ENCODE measurements around the gene USP14. TPM values are rescaled to one million over a fixed set of nuclear protein-coding genes. Genes with fewer than 3 reads are reported as not detected.

USP14 gene
- total RNA-seq, 1 experiment from 2014 or later = 95.2 TPM

GRCh38 chr18:191725-192124, 33.4 kb downstream of the USP14 start:
- Histone ChIP-seq H3K9me3 (no peaks in the 10 kb centered on the region), H3K36me3 (ENCODE audit: control insufficient read depth, insufficient read depth, low read length) (no peaks in the 10 kb centered on the region; the same call in 1 of the 2 replicates), H3K4me1 (peaks cover 10% of the 10 kb centered on the region; the same call in 1 of the 2 replicates), H3K27me3 (replicated peaks; ENCODE audit: control insufficient read depth, insufficient read depth, low read length) (no peaks in the 10 kb centered on the region), H3K4me3 (ENCODE audit: low read depth, low read length) (no peak overlapping the region)
- no peaks in the 10 kb centered on the region for H3K27me3 Mint-ChIP-seq (ENCODE audit: insufficient read depth, unreplicated experiment)
- intact Hi-C loops (cut with micrococcal nuclease; ENCODE audit: unreplicated experiment) = no loop called here
- no peaks in the 10 kb centered on the region for H3K9me3 Mint-ChIP-seq (ENCODE audit: unreplicated experiment)
- H3K27ac Mint-ChIP-seq (ENCODE audit: unreplicated experiment) = no peak overlapping the region
- BruUV-seq (replicated peaks) = no TSS peak
- H3K36me3 Mint-ChIP-seq (ENCODE audit: insufficient read depth, unreplicated experiment) = peaks cover 41% of the 10 kb centered on the region
- no peak for TF ChIP-seq CTCF (IDR thresholded peaks at IDR 0.05; ENCODE audit: insufficient read depth in 1 of 2, low read depth in 1 of 2, low read length in 1 of 2, severe bottlenecking in 1 of 2, unreplicated experiment in 1 of 2)
- H3K4me1 Mint-ChIP-seq (ENCODE audit: low read depth, unreplicated experiment) = peaks cover 25% of the 10 kb centered on the region
- H3K4me3 Mint-ChIP-seq (ENCODE audit: unreplicated experiment) = no peak overlapping the region
- POLR2A ChIA-PET = no interaction called here
- CTCF ChIA-PET = no interaction called here
- DNase-seq = no peak

- intact Hi-C loops (cut with micrococcal nuclease; ENCODE audit: unreplicated experiment) = no loop called here
- H3K4me3 Mint-ChIP-seq (ENCODE audit: unreplicated experiment) = no peak overlapping the region
- Histone ChIP-seq H3K27me3 (replicated peaks; ENCODE audit: control insufficient read depth, insufficient read depth, low read length) (no peaks in the 10 kb centered on the region), H3K9me3 (no peaks in the 10 kb centered on the region), H3K4me3 (ENCODE audit: low read depth, low read length) (no peak overlapping the region), H3K4me1 (peaks cover 10% of the 10 kb centered on the region; the same call in 1 of the 2 replicates), H3K36me3 (ENCODE audit: control insufficient read depth, insufficient read depth, low read length) (no peaks in the 10 kb centered on the region; the same call in 1 of the 2 replicates)
- peaks cover 39% of the 10 kb centered on the region for H3K36me3 Mint-ChIP-seq (ENCODE audit: insufficient read depth, unreplicated experiment)
- H3K4me1 Mint-ChIP-seq (ENCODE audit: low read depth, unreplicated experiment) = peaks cover 25% of the 10 kb centered on the region
- H3K27ac Mint-ChIP-seq (ENCODE audit: unreplicated experiment) = no peak overlapping the region
- no peaks in the 10 kb centered on the region for H3K27me3 Mint-ChIP-seq (ENCODE audit: insufficient read depth, unreplicated experiment)
- BruUV-seq (replicated peaks) = no TSS peak
- POLR2A ChIA-PET = no interaction called here
- CTCF ChIA-PET = no interaction called here
- no peak for TF ChIP-seq CTCF (IDR thresholded peaks at IDR 0.05; ENCODE audit: insufficient read depth in 1 of 2, low read depth in 1 of 2, low read length in 1 of 2, severe bottlenecking in 1 of 2, unreplicated experiment in 1 of 2)
- no peaks in the 10 kb centered on the region for H3K9me3 Mint-ChIP-seq (ENCODE audit: unreplicated experiment)
- no peak for DNase-seq
Observed at GRCh38 chr18:192801-193200, 34.4 kb downstream of the USP14 start.

GRCh38 chr18:195651-196050, 37.3 kb downstream of the USP14 start:
- no TSS peak for BruUV-seq (replicated peaks)
- H3K36me3 Mint-ChIP-seq (ENCODE audit: insufficient read depth, unreplicated experiment) = peaks cover 40% of the 10 kb centered on the region
- peaks cover 12% of the 10 kb centered on the region for H3K4me1 Mint-ChIP-seq (ENCODE audit: low read depth, unreplicated experiment)
- CTCF ChIA-PET = no interaction called here
- Histone ChIP-seq H3K9me3 (no peaks in the 10 kb centered on the region), H3K36me3 (ENCODE audit: control insufficient read depth, insufficient read depth, low read length) (no peaks in the 10 kb centered on the region; the same call in 1 of the 2 replicates), H3K4me3 (ENCODE audit: low read depth, low read length) (no peak overlapping the region), H3K4me1 (0 out of 2 replicates have a peak, but pooled peaks cover 5% of the 10 kb centered on the region), H3K27me3 (replicated peaks; ENCODE audit: control insufficient read depth, insufficient read depth, low read length) (no peaks in the 10 kb centered on the region)
- H3K27ac Mint-ChIP-seq (ENCODE audit: unreplicated experiment) = no peak overlapping the region
- POLR2A ChIA-PET = no interaction called here
- H3K27me3 Mint-ChIP-seq (ENCODE audit: insufficient read depth, unreplicated experiment) = no peaks in the 10 kb centered on the region
- no peak overlapping the region for H3K4me3 Mint-ChIP-seq (ENCODE audit: unreplicated experiment)
- H3K9me3 Mint-ChIP-seq (ENCODE audit: unreplicated experiment) = no peaks in the 10 kb centered on the region
- intact Hi-C loops (cut with micrococcal nuclease; ENCODE audit: unreplicated experiment) = no loop called here
- DNase-seq = no peak
- no peak for TF ChIP-seq CTCF (IDR thresholded peaks at IDR 0.05; ENCODE audit: insufficient read depth in 1 of 2, low read depth in 1 of 2, low read length in 1 of 2, severe bottlenecking in 1 of 2, unreplicated experiment in 1 of 2)

All from Caco-2 (cell line).